Hepatocyte (in vitro differentiated cells): ENCODE data around the gene RALB.

Experiments
- EZH2phosphoT487 ChIP-seq: fragments of 200-600 bp; sonication (generic); IDR thresholded peaks from one replicate; pipeline ENCODE4 v1.6.1; 2018; ENCODE audit warnings: antibody characterized with exemption, mild to moderate bottlenecking, low read depth, moderate library complexity; ENCODE audit not compliant: unreplicated experiment, severe bottlenecking
- TF ChIP-seq, protein P1 (sequence below): fragments of 200-600 bp; sonication (generic); IDR thresholded peaks from 2 replicates; pipeline ENCODE4 v1.5.1; 2016; ENCODE audit warnings: antibody characterized with exemption, mild to moderate bottlenecking; ENCODE audit not compliant: poor library complexity

DNA sequence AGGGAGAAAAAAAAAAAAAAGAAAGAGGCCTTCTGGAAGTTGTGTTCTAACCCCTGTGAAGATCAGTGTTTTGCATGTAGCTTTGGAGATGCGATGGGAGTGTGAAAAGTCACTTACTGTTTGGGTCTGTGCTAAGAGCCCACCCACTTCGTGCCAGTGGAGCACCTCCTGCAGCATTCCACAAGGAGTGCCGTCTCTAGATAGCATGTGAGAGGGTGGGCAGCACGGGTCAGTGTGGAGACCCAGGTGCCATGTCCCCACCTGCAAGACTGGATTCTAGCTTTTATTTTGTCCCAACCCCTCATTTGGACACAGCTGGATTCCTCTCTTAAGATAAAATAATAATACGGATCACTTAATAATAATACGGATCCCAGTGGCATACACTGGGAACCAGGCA is 17.0 kb upstream of the RALB start:
- TF ChIP-seq, protein P1, sequence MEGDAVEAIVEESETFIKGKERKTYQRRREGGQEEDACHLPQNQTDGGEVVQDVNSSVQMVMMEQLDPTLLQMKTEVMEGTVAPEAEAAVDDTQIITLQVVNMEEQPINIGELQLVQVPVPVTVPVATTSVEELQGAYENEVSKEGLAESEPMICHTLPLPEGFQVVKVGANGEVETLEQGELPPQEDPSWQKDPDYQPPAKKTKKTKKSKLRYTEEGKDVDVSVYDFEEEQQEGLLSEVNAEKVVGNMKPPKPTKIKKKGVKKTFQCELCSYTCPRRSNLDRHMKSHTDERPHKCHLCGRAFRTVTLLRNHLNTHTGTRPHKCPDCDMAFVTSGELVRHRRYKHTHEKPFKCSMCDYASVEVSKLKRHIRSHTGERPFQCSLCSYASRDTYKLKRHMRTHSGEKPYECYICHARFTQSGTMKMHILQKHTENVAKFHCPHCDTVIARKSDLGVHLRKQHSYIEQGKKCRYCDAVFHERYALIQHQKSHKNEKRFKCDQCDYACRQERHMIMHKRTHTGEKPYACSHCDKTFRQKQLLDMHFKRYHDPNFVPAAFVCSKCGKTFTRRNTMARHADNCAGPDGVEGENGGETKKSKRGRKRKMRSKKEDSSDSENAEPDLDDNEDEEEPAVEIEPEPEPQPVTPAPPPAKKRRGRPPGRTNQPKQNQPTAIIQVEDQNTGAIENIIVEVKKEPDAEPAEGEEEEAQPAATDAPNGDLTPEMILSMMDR, result no peak
- no peak for TF ChIP-seq EZH2phosphoT487
